ENCODE measurements around the gene VMP1. TPM values are rescaled to one million over a fixed set of nuclear protein-coding genes. Genes with fewer than 3 reads are reported as not detected.

The VMP1 gene
- total RNA-seq, 2 donors from 2014 or later: 344 to 725 TPM

- Mint-ChIP-seq H3K36me3 (peaks cover 27 to 35% of the 10 kb centered on the region in 2 donors), H3K9me3 (no peaks in the 10 kb centered on the region), H3K27ac (peak overlapping the region in 1 of 2 donors; percentile 28)
- DNase-seq (ENCODE audit: low spot score in 2 of 2) (no peak), ATAC-seq (no peak)
Measured at GRCh38 chr17:59696682-59697277, 10.7 kb upstream of the VMP1 start.

GRCh38 chr17:59698143-59698542 is 9.3 kb upstream of the VMP1 start:
- H3K9me3 Mint-ChIP-seq: no peaks in the 10 kb centered on the region
- DNase-seq (ENCODE audit: low spot score in 2 of 2) (no peak), ATAC-seq (no peak)
- H3K27ac Mint-ChIP-seq: peak overlapping the region in 1 of 2 donors; percentile 51
- peaks cover 27 to 35% of the 10 kb centered on the region in 2 donors for H3K36me3 Mint-ChIP-seq

GRCh38 chr17:59699218-59699617 is 8.2 kb upstream of the VMP1 start:
- no peak for DNase-seq (ENCODE audit: low spot score in 2 of 2)
- no peak for ATAC-seq
- Mint-ChIP-seq H3K9me3 (no peaks in the 10 kb centered on the region), H3K36me3 (peaks cover 30 to 40% of the 10 kb centered on the region in 2 donors), H3K27ac (peak overlapping the region; percentile 51 to 92)

GRCh38 chr17:59699786-59700185 is 7.7 kb upstream of the VMP1 start:
- H3K9me3 Mint-ChIP-seq: no peaks in the 10 kb centered on the region
- H3K36me3 Mint-ChIP-seq: peaks cover 31 to 43% of the 10 kb centered on the region in 2 donors
- ATAC-seq (no peak), DNase-seq (ENCODE audit: low spot score in 2 of 2) (no peak)
- H3K27ac Mint-ChIP-seq: peak overlapping the region; percentile 51 to 81

GRCh38 chr17:59702304-59702703 is 5.2 kb upstream of the VMP1 start:
- DNase-seq (ENCODE audit: low spot score in 2 of 2) (no peak), ATAC-seq (no peak)
- Mint-ChIP-seq H3K9me3 (no peaks in the 10 kb centered on the region), H3K36me3 (peaks cover 45 to 61% of the 10 kb centered on the region in 2 donors), H3K27ac (peak overlapping the region in 1 of 2 donors; percentile 8)

- peak overlapping the region; percentile 97 to 99 for H3K27ac Mint-ChIP-seq
- no peak for DNase-seq (ENCODE audit: low spot score in 2 of 2)
- ATAC-seq: no peak
- no peaks in the 10 kb centered on the region for H3K9me3 Mint-ChIP-seq
- H3K36me3 Mint-ChIP-seq: peaks cover 31 to 38% of the 10 kb centered on the region in 2 donors
Measured at GRCh38 chr17:59707971-59708430, 547 bp downstream of the VMP1 start.

- no peaks in the 10 kb centered on the region for H3K9me3 Mint-ChIP-seq
- ATAC-seq: no peak
- H3K27ac Mint-ChIP-seq: no peak overlapping the region
- DNase-seq (ENCODE audit: low spot score in 2 of 2): no peak
- peaks cover 14 to 17% of the 10 kb centered on the region in 2 donors for H3K36me3 Mint-ChIP-seq
Measured at GRCh38 chr17:59711936-59712335, 4.5 kb downstream of the VMP1 start.

GRCh38 chr17:59712862-59713261 is 5.4 kb downstream of the VMP1 start:
- ATAC-seq: no peak
- Mint-ChIP-seq H3K27ac (peak overlapping the region in 1 of 2 donors; percentile 0), H3K36me3 (peaks cover 5 to 7% of the 10 kb centered on the region in 2 donors), H3K9me3 (no peaks in the 10 kb centered on the region)
- DNase-seq (ENCODE audit: low spot score in 2 of 2): no peak

- Mint-ChIP-seq H3K9me3 (no peaks in the 10 kb centered on the region), H3K27ac (no peak overlapping the region), H3K36me3 (peaks cover 0 to 10% of the 10 kb centered on the region in 2 donors)
- ATAC-seq: no peak
- no peak for DNase-seq (ENCODE audit: low spot score in 2 of 2)
Measured at GRCh38 chr17:59714255-59714654, 6.8 kb downstream of the VMP1 start.

- H3K27ac Mint-ChIP-seq: no peak overlapping the region
- H3K36me3 Mint-ChIP-seq: peaks cover 0 to 15% of the 10 kb centered on the region in 2 donors
- DNase-seq (ENCODE audit: low spot score in 2 of 2) (no peak), ATAC-seq (no peak)
- no peaks in the 10 kb centered on the region for H3K9me3 Mint-ChIP-seq
Measured at GRCh38 chr17:59716427-59716826, 9.0 kb downstream of the VMP1 start.

- no peaks in the 10 kb centered on the region for H3K9me3 Mint-ChIP-seq
- no peak for DNase-seq (ENCODE audit: low spot score in 2 of 2)
- ATAC-seq: no peak
- peaks cover 0 to 21% of the 10 kb centered on the region in 2 donors for H3K36me3 Mint-ChIP-seq
- no peak overlapping the region for H3K27ac Mint-ChIP-seq
Measured at GRCh38 chr17:59719526-59719925, 12.1 kb downstream of the VMP1 start.

GRCh38 chr17:59722623-59723022 is 15.2 kb downstream of the VMP1 start:
- ATAC-seq (no peak), DNase-seq (ENCODE audit: low spot score in 2 of 2) (no peak)
- no peaks in the 10 kb centered on the region for H3K9me3 Mint-ChIP-seq
- H3K27ac Mint-ChIP-seq: peak overlapping the region in 1 of 2 donors; percentile 12
- peaks cover 0 to 21% of the 10 kb centered on the region in 2 donors for H3K36me3 Mint-ChIP-seq

GRCh38 chr17:59723041-59723440 is 15.6 kb downstream of the VMP1 start:
- Mint-ChIP-seq H3K27ac (peak overlapping the region in 1 of 2 donors; percentile 12), H3K9me3 (no peaks in the 10 kb centered on the region), H3K36me3 (peaks cover 0 to 21% of the 10 kb centered on the region in 2 donors)
- DNase-seq (ENCODE audit: low spot score in 2 of 2): no peak
- no peak for ATAC-seq

- H3K36me3 Mint-ChIP-seq: peaks cover 0 to 17% of the 10 kb centered on the region in 2 donors
- H3K9me3 Mint-ChIP-seq: no peaks in the 10 kb centered on the region
- H3K27ac Mint-ChIP-seq: no peak overlapping the region
- no peak for ATAC-seq
- DNase-seq (ENCODE audit: low spot score in 2 of 2): no peak
Measured at GRCh38 chr17:59723607-59724006, 16.2 kb downstream of the VMP1 start.

GRCh38 chr17:59725691-59726090 is 18.2 kb downstream of the VMP1 start:
- H3K9me3 Mint-ChIP-seq: no peaks in the 10 kb centered on the region
- H3K27ac Mint-ChIP-seq: no peak overlapping the region
- H3K36me3 Mint-ChIP-seq: peaks cover 0 to 6% of the 10 kb centered on the region in 2 donors
- DNase-seq (ENCODE audit: low spot score in 2 of 2) (no peak), ATAC-seq (no peak)

- ATAC-seq (no peak), DNase-seq (ENCODE audit: low spot score in 2 of 2) (no peak)
- Mint-ChIP-seq H3K27ac (no peak overlapping the region), H3K9me3 (no peaks in the 10 kb centered on the region), H3K36me3 (peaks cover 0 to 5% of the 10 kb centered on the region in 2 donors)
Measured at GRCh38 chr17:59727817-59728533, 20.5 kb downstream of the VMP1 start.

GRCh38 chr17:59730268-59730834 is 22.9 kb downstream of the VMP1 start:
- Mint-ChIP-seq H3K36me3 (no peaks in the 10 kb centered on the region), H3K27ac (no peak overlapping the region), H3K9me3 (no peaks in the 10 kb centered on the region)
- DNase-seq (ENCODE audit: low spot score in 2 of 2) (no peak), ATAC-seq (no peak)
